CD1c-positive myeloid dendritic cell (primary cell): ENCODE measurements around the gene PGAP3.

Source experiments
- DNase-seq: peaks from one replicate; pipeline ENCODE4 v3.0.0-alpha.2; 2016; ENCODE audit errors: extremely low spot score

The PGAP3 gene

GRCh38 chr17:39639566-39640458 lies 48.0 kb downstream of the PGAP3 start:
- no peak for DNase-seq

- no peak for DNase-seq
Observed at GRCh38 chr17:39639043-39639442, 48.8 kb downstream of the PGAP3 start.

GRCh38 chr17:39638317-39638716 lies 49.5 kb downstream of the PGAP3 start:
- no peak for DNase-seq

DNA sequence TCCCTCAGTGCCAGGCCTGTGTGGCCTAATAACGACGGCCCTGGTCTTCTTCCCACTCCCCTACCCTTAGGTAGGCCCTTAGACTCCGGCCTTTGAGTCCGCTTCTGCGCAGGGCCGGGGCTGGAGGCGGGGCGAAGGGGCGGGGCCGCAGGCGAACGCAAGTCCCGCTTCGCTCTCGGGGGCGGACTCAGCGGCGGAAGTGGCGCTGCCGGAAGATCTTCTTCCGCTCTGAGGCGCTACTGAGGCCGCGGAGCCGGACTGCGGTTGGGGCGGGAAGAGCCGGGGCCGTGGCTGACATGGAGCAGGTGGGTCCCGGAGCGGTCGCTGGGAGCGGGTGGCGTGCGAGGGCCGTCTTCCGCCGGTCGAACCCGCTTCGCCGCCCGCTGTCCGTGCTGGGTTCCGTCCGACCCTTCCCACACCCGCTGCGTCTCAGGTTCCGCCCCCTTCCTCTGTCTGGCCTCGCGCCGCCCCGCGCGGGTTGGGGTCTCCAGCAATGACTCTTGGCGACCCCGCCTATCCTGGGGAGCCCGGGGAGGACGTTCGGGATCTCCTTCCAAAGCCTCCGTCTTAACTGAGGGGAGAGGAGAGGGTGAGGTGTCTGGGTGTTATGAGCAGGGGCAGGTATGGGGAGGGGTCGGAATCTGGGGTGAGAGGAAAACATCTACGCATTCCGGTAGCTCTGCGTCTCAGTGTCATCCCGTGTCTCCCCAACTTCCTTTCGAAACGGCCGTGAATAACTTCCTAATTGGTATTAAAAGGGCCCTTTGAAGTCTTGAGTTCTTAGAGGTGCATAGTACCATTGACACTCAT lies 50.7 kb downstream of the PGAP3 start, which contains the start of gene STARD3:
Gene STARD3, plus strand, starts transcription at position 218 of the 810 bp plus-strand sequence. CDS start 16,388 bp downstream, outside the sequence.
- peak; percentile 94 for DNase-seq

DNA sequence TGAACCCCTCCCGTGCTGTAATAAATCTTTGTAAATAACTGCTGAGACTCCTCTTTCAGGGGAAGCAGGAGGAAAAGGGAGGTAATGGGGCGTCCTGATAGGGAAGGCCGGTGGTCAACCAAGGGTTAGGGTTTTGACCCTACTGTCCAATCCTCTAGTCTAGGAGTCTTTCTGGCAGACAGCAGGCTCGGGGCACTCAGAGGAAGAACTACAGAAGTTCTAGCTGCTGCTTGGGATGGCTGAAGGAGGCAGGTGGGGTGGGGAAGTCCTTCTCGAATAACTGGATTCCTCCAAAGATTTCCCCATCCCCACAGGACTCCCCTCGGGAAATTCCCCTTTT lies 51.3 kb downstream of the PGAP3 start:
- no peak for DNase-seq

- peak; percentile 21 for DNase-seq
Observed at GRCh38 chr17:39635614-39636176, 52.2 kb downstream of the PGAP3 start.

GRCh38 chr17:39634384-39634871 lies 53.4 kb downstream of the PGAP3 start:
- peak; percentile 63 for DNase-seq

DNA sequence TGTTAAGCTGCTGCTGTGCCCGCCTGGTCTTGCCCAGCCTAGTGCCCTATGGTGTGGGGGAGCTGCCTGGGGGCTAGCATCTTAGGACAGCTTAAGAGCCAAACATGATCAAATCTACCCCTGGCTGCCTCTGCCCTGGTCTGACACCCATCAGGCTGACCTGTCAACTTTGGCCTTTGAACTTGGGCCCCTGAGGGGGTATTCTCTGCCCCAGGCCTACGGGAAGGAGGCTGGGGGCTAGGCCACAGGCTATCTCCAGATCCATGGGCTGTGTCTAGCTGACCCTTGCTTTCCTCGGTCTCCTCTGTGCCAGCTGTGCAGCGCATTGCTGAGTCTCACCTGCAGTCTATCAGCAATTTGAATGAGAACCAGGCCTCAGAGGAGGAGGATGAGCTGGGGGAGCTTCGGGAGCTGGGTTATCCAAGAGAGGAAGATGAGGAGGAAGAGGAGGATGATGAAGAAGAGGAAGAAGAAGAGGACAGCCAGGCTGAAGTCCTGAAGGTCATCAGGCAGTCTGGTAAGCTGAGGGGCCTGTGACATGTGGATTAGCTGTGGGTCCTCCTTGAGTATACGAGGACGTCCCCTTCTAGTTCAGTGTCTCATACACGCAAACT lies 54.2 kb downstream of the PGAP3 start:
- no peak for DNase-seq

- no peak for DNase-seq
Observed at GRCh38 chr17:39632153-39632941, 55.5 kb downstream of the PGAP3 start.

DNA sequence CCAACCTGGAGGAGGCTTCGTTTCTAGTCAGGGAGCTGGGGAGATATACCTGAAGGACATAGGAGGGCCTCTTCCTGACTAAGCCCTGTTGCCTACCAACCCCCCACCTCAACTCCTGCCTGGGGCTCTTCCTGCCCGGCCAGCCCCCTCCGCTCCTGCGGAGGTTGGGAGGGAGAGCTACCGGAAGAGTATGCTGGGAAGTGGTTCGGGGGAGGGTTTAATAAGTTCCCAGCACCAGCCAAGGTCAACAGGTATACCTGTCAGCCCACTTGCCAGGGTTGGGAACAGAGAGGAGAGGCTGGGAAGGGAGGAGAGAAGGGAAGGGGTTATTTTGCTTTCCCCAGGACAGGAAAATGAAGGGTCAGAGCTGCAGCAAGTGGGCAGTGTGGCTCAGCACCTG lies 56.5 kb downstream of the PGAP3 start:
- DNase-seq: no peak

GRCh38 chr17:39629898-39630297 lies 58.0 kb downstream of the PGAP3 start:
- peak; percentile 47 for DNase-seq

DNA sequence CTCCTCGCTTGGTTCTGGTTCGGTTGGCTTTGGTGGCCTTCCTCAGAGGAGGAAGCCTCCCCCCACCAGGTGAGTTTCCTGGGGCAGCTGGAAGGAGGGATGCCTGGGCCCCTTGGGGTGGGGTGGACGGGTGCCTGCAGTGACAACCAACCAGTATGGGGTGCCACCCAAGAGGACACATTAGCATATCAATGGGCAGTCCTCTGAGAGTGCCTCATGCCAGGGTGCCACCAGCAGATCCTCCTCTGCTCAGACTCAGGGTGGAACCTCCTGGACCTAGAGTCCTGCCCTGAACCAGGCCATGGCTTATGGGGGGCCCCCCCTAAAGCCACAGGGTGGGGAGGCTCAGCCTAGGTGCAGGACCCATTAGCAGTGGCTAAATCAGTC lies 58.4 kb downstream of the PGAP3 start:
- DNase-seq: no peak

DNA sequence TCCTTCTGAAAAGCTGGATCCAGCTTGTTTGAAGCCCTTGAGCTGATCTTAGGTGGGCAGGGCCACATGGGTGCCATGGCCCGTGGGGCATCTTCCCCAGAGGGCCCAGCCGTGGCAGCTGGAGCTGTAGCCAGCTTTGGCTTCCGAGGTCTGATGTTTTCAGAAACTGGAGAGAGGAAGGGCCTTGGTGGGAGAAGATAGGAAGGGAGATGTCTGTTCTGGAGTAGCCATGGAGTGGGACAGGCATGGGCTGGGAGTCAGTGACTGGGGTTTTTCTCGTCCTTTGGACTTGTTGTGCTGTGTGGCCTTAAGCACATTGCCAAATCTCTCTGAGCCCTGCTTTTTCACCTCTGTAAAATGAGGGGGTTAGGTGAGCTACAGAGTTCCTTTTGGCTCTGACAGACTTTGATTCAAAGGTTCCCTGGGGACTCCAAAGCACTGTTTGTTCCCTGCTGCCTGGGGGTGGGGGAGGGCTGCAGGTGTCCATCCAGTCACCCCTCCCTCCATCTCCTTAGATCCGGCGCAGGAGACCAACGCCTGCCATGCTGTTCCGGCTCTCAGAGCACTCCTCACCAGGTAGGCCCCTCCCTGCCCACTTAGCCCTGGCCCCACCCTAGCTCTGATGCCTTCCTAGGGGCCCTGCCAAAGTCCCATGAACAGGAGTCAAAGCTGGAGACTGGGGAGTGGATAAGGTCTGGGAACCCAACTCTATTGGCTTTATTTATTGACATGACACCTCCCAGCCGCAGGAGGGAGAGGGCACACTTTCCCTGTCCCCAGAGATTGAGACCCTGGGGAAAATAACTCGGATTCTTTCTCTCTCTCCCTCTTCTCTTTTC lies 59.0 kb downstream of the PGAP3 start:
- no peak for DNase-seq

DNA sequence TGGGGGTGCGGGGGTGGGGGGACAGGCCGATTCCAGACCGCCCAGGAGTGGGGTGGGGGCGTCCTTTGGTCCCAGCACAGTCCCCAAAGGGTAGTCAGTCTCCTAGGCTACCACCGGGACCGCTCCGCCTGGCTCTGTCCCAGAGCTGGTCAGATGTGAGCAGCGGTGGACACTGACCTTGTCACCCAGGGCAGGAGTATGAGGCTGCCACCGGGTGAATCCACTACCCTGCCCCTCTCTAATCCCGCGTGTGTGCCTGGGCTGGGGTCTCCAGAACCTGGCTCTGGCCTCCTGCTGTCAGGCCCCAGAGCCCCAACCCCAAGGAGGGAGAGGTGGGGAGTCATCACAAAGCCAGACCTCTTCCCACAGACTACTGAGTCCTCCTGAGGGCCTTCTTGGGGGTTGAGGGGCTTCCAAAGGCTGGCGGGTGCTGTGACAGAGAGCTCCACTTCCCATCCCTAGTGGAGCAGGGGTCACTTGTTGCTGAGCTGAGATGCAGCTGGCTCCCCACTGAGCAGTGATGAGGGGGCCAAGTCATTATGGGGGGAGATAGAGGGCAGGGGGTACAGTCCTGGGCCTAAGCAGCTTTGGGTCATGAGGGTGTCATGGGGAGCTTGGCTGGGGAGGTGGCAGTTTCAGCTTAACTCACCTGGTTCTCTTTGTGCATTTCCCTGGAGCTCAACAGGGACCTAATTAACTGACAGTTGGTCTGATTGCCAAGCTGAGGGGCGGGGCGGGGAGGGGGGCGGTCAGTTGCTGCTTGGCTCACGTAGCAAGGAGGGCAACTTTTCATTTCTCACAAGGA lies 59.9 kb downstream of the PGAP3 start:
- DNase-seq: no peak

- no peak for DNase-seq
Observed at GRCh38 chr17:39627047-39627711, 60.7 kb downstream of the PGAP3 start.

DNA sequence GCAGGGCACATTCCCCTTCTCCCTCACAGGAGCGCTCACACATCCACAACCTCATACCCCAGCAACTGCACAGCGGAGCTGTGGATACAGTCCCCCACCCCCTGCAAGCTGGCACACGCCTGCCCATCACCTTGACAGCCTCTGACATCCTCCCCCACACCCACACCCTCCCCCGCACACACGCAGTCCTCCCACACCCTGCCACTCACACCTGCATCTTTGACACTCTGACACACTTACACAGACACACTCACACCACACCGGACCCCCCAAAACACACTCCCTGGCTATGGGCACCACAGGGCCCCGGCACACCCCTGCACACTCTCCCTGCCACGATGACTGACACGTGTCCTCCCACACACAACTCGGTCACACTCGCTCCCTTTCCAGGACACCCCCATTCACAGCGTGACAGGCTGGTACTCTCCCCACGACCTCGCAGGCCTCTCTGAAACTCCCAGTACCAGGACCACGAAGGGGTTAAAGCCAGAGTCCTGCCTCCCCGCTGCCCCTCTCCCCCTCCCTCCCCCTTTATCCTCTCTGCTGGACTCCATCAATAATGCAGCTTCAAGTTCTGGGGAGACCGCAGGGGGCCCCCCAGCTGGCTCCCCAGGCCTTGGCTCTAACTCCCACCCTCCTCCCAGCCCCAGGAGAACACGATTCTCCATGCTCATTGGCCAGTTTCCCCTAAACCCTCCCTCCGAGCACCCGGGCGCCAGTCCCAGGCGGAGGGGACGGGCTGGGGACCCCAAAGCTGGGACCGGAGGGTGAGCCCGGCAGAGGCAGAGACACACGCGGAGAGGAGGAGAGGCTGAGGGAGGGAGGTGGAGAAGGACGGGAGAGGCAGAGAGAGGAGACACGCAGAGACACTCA lies 61.4 kb downstream of the PGAP3 start, which contains the start of gene PPP1R1B:
Gene PPP1R1B, plus strand, starts transcription at position 782 of the 876 bp plus-strand sequence. CDS start 441 bp downstream, outside the sequence.
- DNase-seq: no peak

- DNase-seq: no peak
Observed at GRCh38 chr17:39625198-39625785, 62.6 kb downstream of the PGAP3 start.
